SK-N-SH treated with all-trans-retinoic acid at 6 μM for 48 hours (cell line): ENCODE data around the gene FAM13B.
"Not testable (repeated sequence)": the region's sequence is repeated elsewhere in the genome, so short reads cannot be mapped to it uniquely, and the experiment has no call there.

Source experiments
- ATAC-seq: fragments of 200-7000 bp; cut with Tn5 transposase; 3 replicates; pipeline ENCODE4 v1.9.1; 2020; ENCODE audit warnings: mild to moderate bottlenecking, moderate library complexity
- ESRRG ChIP-seq: fragments of 250-450 bp; sonication (Bioruptor Pico); IDR thresholded peaks from 2 replicates; pipeline ENCODE4 v1.6.1; 2021; ENCODE audit warnings: mild to moderate bottlenecking
- GLIS3 ChIP-seq: fragments of 250-450 bp; sonication (Bioruptor Pico); IDR thresholded peaks from 2 replicates; pipeline ENCODE4 v1.5.0; 2020; ENCODE audit warnings: mild to moderate bottlenecking, moderate library complexity
- ISL1 ChIP-seq: fragments of 250-450 bp; sonication (Bioruptor Pico); IDR thresholded peaks from 2 replicates; pipeline ENCODE4 v2.1.2; 2022; ENCODE audit warnings: mild to moderate bottlenecking, moderate library complexity
- OSR1 ChIP-seq: fragments of 250-450 bp; sonication (Bioruptor Pico); IDR thresholded peaks from 2 replicates; pipeline ENCODE4 v1.8.0; 2022; ENCODE audit warnings: moderate library complexity, mild to moderate bottlenecking, inconsistent platforms
- RARB ChIP-seq: fragments of 250-450 bp; sonication (Bioruptor Pico); IDR thresholded peaks from 2 replicates; pipeline ENCODE4 v1.8.0; 2021; ENCODE audit warnings: mild to moderate bottlenecking, moderate library complexity
- SNAI2 ChIP-seq: fragments of 250-450 bp; sonication (Bioruptor Pico); IDR thresholded peaks from 2 replicates; pipeline ENCODE4 v1.5.0; 2020; ENCODE audit warnings: mild to moderate bottlenecking, moderate library complexity
- TCF4 ChIP-seq: fragments of 250-450 bp; sonication (Bioruptor Pico); IDR thresholded peaks from 2 replicates; pipeline ENCODE4 v1.8.0; 2021; ENCODE audit warnings: mild to moderate bottlenecking, moderate library complexity, borderline replicate concordance
- TOX ChIP-seq: fragments of 250-450 bp; sonication (Bioruptor Pico); IDR thresholded peaks from 2 replicates; pipeline ENCODE4 v1.8.0; 2021; ENCODE audit warnings: mild to moderate bottlenecking, moderate library complexity, borderline replicate concordance
- ZC3H10 ChIP-seq: fragments of 250-450 bp; sonication (Bioruptor Pico); IDR thresholded peaks from 2 replicates; pipeline ENCODE4 v1.5.1; 2021; ENCODE audit warnings: mild to moderate bottlenecking, moderate library complexity
- ZFP3 ChIP-seq: fragments of 250-450 bp; sonication (Bioruptor Pico); IDR thresholded peaks from 2 replicates; pipeline ENCODE4 v1.5.0; 2020; ENCODE audit warnings: mild to moderate bottlenecking, moderate library complexity
- ZFP30 ChIP-seq: fragments of 450-650 bp; formaldehyde crosslinking; IDR thresholded peaks from 2 replicates; pipeline ENCODE4 v1.5.0; 2022; ENCODE audit warnings: mild to moderate bottlenecking, moderate library complexity
- ZNF565 ChIP-seq: fragments of 450-650 bp; formaldehyde crosslinking; conservative IDR thresholded peaks from 2 replicates; pipeline ENCODE4 v1.5.0; 2020; ENCODE audit warnings: low read depth, mild to moderate bottlenecking, moderate library complexity
- ZNF70 ChIP-seq: fragments of 450-650 bp; formaldehyde crosslinking; IDR thresholded peaks from 2 replicates; pipeline ENCODE4 v1.5.0; 2020; ENCODE audit warnings: mild to moderate bottlenecking, moderate library complexity
- ZNF8 ChIP-seq: fragments of 450-650 bp; formaldehyde crosslinking; IDR thresholded peaks from 2 replicates; pipeline ENCODE4 v1.5.0; 2020; ENCODE audit warnings: mild to moderate bottlenecking, moderate library complexity
- TF ChIP-seq, protein P1 (sequence below): fragments of 250-450 bp; sonication (Bioruptor Pico); IDR thresholded peaks from 2 replicates; pipeline ENCODE4 v1.5.1; 2021; ENCODE audit warnings: mild to moderate bottlenecking, moderate library complexity
- TF ChIP-seq, protein P2 (sequence below): fragments of 250-450 bp; sonication (Bioruptor Pico); IDR thresholded peaks from 2 replicates; pipeline ENCODE4 v1.8.0; 2020; ENCODE audit warnings: mild to moderate bottlenecking, moderate library complexity, borderline replicate concordance
- TF ChIP-seq, protein P3 (sequence below): fragments of 250-450 bp; sonication (Bioruptor Pico); IDR thresholded peaks from 2 replicates; pipeline ENCODE4 v1.5.1; 2020; ENCODE audit warnings: low read depth, mild to moderate bottlenecking, moderate library complexity
- TF ChIP-seq, protein P4 (sequence below): fragments of 250-450 bp; sonication (Bioruptor Pico); IDR thresholded peaks from 2 replicates; pipeline ENCODE4 v1.8.0; 2021; ENCODE audit warnings: low read depth, mild to moderate bottlenecking, moderate library complexity, borderline replicate concordance
- TF ChIP-seq, protein P5 (sequence below): fragments of 250-450 bp; sonication (Bioruptor Pico); IDR thresholded peaks from 2 replicates; pipeline ENCODE4 v1.5.0; 2020; ENCODE audit warnings: mild to moderate bottlenecking, moderate library complexity

Gene FAM13B

DNA sequence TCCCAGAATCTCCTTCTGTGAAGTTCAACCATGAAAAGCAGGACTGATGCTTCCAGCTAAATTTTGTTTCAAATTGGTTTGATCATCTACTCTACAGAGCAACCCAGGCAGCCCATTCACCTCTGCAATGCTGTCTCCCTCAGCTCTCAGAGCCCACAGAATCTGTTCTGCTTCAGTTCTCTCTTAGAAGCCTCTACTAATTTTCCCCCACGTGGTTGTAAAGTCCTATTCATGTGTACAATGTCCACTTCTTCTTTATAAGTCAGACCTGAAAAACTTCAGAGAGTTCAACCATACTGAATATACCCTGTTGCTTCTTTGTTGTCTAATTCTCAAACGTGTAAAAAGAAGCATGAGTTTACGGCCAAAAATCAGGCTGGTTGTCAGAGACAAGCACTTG is 21.3 kb upstream of the FAM13B start (continued):
- TF ChIP-seq, protein P1, sequence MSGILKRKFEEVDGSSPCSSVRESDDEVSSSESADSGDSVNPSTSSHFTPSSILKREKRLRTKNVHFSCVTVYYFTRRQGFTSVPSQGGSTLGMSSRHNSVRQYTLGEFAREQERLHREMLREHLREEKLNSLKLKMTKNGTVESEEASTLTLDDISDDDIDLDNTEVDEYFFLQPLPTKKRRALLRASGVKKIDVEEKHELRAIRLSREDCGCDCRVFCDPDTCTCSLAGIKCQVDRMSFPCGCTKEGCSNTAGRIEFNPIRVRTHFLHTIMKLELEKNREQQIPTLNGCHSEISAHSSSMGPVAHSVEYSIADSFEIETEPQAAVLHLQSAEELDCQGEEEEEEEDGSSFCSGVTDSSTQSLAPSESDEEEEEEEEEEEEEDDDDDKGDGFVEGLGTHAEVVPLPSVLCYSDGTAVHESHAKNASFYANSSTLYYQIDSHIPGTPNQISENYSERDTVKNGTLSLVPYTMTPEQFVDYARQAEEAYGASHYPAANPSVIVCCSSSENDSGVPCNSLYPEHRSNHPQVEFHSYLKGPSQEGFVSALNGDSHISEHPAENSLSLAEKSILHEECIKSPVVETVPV (CRISPR knock-in tag), result no peak
- TF ChIP-seq ZNF70, result no peak

DNA sequence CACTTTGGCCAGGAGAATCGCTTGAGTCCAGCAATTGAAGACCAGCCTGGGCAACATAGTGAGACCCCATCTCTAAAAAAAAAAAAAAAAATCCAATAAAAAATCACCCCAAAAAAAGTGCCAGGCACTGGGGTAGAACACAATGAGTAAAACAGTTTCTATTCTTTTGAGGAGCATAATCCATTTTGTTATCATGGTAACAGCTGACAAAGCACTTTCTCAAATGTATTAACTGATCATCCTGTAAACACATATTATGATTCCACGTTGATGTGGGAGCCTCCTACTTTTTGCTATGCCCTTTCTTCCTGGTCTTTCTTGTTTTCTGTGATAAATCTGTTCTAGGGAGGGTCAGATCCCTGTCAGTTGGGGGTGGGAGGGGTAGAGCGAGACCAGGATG is 20.7 kb upstream of the FAM13B start:
- ATAC-seq, result no peak
- TF ChIP-seq SNAI2 (CRISPR knock-in tag) (no peak), ZC3H10 (CRISPR knock-in tag) (no peak), ZFP30 (CRISPR knock-in tag) (no peak), ZNF70 (no peak), OSR1 (CRISPR knock-in tag) (no peak), ZFP3 (no peak), ZNF565 (CRISPR knock-in tag) (no peak), ISL1 (no peak), TCF4 (no peak)
- TF ChIP-seq, protein P1 (CRISPR knock-in tag), result no peak
- TF ChIP-seq, protein P2, sequence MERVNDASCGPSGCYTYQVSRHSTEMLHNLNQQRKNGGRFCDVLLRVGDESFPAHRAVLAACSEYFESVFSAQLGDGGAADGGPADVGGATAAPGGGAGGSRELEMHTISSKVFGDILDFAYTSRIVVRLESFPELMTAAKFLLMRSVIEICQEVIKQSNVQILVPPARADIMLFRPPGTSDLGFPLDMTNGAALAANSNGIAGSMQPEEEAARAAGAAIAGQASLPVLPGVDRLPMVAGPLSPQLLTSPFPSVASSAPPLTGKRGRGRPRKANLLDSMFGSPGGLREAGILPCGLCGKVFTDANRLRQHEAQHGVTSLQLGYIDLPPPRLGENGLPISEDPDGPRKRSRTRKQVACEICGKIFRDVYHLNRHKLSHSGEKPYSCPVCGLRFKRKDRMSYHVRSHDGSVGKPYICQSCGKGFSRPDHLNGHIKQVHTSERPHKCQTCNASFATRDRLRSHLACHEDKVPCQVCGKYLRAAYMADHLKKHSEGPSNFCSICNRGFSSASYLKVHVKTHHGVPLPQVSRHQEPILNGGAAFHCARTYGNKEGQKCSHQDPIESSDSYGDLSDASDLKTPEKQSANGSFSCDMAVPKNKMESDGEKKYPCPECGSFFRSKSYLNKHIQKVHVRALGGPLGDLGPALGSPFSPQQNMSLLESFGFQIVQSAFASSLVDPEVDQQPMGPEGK (CRISPR knock-in tag), result no peak

DNA sequence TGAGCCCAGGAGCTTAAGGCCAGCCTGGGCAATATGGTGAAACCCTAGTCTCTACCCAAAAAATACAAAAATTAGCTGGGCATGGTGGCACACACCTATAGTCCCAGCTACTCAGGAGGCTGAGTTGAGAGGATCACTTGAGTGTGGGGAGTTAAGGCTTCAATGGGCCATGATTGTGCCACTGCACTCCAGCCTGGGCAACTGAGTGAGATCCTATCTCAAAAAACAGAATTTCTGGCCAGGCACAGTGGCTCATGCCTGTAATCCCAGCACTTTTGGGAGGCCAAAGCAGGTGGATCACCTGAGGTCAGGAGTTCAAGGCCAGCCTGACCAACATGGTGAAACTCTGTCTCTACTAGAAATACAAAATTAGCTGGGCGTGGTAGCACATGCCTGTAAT is 19.8 kb upstream of the FAM13B start:
- ATAC-seq, result not testable (repeated sequence)

DNA sequence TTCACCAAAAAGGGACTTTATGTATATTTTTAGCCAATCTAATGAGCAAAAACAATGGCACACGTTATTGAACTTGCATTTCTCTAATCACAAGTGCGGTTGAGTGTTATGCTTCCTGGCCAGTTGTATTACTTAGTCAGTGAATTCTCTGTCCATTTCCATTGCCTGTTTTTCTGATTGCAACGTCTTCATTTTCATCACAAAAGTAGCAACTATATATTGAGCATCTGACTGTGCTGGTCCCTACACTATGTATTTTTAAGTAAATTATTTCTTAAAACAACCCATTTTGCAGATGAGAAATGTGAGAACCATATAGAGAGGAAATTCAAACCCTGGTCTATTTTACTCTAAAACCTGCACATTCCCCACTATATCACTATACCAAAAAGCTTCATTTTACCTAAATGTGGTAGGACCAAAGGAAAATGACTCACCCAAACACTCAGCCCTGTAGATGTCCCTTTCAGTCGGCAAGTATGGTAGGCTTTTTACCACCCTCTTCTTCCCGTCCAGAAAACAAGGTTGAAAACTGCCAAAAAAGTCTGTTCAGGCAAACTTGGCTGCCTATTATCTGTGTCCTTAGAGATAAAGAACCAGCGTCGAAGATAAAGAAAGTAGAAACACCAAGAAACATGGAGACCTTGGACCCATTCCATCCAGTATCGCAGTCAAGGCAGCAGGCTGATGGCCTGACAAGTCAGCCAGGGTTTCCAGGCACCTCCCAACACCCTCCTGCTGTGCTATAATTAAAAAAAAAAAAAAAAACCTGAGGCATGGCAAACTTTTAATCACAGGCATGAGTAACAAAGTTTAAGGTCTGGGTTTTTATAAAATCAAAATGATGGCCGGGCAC is 18.8 kb upstream of the FAM13B start:
- TF ChIP-seq, protein P3, sequence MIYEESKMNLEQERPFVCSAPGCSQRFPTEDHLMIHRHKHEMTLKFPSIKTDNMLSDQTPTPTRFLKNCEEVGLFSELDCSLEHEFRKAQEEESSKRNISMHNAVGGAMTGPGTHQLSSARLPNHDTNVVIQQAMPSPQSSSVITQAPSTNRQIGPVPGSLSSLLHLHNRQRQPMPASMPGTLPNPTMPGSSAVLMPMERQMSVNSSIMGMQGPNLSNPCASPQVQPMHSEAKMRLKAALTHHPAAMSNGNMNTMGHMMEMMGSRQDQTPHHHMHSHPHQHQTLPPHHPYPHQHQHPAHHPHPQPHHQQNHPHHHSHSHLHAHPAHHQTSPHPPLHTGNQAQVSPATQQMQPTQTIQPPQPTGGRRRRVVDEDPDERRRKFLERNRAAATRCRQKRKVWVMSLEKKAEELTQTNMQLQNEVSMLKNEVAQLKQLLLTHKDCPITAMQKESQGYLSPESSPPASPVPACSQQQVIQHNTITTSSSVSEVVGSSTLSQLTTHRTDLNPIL (CRISPR knock-in tag), result no peak
- TF ChIP-seq, protein P4, sequence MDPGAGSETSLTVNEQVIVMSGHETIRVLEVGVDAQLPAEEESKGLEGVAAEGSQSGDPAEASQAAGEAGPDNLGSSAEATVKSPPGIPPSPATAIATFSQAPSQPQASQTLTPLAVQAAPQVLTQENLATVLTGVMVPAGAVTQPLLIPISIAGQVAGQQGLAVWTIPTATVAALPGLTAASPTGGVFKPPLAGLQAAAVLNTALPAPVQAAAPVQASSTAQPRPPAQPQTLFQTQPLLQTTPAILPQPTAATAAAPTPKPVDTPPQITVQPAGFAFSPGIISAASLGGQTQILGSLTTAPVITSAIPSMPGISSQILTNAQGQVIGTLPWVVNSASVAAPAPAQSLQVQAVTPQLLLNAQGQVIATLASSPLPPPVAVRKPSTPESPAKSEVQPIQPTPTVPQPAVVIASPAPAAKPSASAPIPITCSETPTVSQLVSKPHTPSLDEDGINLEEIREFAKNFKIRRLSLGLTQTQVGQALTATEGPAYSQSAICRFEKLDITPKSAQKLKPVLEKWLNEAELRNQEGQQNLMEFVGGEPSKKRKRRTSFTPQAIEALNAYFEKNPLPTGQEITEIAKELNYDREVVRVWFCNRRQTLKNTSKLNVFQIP (CRISPR knock-in tag), result no peak
- TF ChIP-seq TCF4 (no peak), ZNF565 (CRISPR knock-in tag) (no peak), ZC3H10 (CRISPR knock-in tag) (no peak), TOX (CRISPR knock-in tag) (no peak), OSR1 (CRISPR knock-in tag) (no peak), ESRRG (CRISPR knock-in tag) (no peak), GLIS3 (no peak), ZNF8 (CRISPR knock-in tag) (no peak), RARB (CRISPR knock-in tag) (no peak)
- TF ChIP-seq, protein P1 (CRISPR knock-in tag), result no peak
- TF ChIP-seq, protein P5, sequence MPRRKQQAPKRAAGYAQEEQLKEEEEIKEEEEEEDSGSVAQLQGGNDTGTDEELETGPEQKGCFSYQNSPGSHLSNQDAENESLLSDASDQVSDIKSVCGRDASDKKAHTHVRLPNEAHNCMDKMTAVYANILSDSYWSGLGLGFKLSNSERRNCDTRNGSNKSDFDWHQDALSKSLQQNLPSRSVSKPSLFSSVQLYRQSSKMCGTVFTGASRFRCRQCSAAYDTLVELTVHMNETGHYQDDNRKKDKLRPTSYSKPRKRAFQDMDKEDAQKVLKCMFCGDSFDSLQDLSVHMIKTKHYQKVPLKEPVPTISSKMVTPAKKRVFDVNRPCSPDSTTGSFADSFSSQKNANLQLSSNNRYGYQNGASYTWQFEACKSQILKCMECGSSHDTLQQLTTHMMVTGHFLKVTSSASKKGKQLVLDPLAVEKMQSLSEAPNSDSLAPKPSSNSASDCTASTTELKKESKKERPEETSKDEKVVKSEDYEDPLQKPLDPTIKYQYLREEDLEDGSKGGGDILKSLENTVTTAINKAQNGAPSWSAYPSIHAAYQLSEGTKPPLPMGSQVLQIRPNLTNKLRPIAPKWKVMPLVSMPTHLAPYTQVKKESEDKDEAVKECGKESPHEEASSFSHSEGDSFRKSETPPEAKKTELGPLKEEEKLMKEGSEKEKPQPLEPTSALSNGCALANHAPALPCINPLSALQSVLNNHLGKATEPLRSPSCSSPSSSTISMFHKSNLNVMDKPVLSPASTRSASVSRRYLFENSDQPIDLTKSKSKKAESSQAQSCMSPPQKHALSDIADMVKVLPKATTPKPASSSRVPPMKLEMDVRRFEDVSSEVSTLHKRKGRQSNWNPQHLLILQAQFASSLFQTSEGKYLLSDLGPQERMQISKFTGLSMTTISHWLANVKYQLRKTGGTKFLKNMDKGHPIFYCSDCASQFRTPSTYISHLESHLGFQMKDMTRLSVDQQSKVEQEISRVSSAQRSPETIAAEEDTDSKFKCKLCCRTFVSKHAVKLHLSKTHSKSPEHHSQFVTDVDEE (CRISPR knock-in tag), result no peak
- no peak for ATAC-seq

DNA sequence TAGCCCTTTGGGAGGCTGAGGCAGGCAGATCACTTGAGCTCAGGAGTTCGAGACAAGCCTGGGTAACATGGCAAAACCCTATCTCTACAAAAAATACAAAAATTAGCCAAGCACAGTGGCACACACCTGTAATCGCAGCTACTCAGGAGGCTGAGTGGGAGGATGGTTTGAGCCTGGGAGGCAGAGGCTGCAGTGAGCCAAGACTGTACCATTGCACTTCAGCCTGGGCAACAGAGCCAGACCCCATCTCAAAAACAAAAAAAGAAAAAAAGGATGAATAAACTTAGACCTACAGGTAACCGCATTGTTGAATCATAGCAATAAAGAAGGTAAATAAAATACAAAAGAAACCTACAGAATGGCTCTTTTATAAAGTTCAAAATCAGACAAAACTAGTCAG is 12.4 kb upstream of the FAM13B start:
- ATAC-seq, result not testable (repeated sequence)
